Inflammatory macrophage (primary cell): ENCODE results near the gene EPB41L5.
"Not testable (repeated sequence)": the region's sequence is repeated elsewhere in the genome, so short reads cannot be mapped to it uniquely, and the experiment has no call there.

Experiments
- DNase-seq, 2 donors: peaks; one replicate each; pipeline ENCODE4 v3.0.0-alpha.2; 2020 to 2022

The EPB41L5 gene

GRCh38 chr2:120103723-120104467 is 91.0 kb downstream of the EPB41L5 start:
- DNase-seq, result no peak

GRCh38 chr2:120104772-120105171 is 91.9 kb downstream of the EPB41L5 start:
- no peak for DNase-seq

GRCh38 chr2:120105360-120105759 is 92.5 kb downstream of the EPB41L5 start:
- no peak for DNase-seq

- DNase-seq, result no peak
Observed at GRCh38 chr2:120108049-120108448, 95.2 kb downstream of the EPB41L5 start.

- DNase-seq, result no peak
Observed at GRCh38 chr2:120108749-120109148, 95.9 kb downstream of the EPB41L5 start.

GRCh38 chr2:120109186-120110061 is 96.5 kb downstream of the EPB41L5 start:
- peak; percentile 65 to 76 for DNase-seq

GRCh38 chr2:120110062-120110362 is 97.1 kb downstream of the EPB41L5 start:
- DNase-seq, result no peak

GRCh38 chr2:120110507-120110906 is 97.6 kb downstream of the EPB41L5 start:
- peak; percentile 73 to 83 for DNase-seq

- peak in 1 of 2 donors; percentile 5 for DNase-seq
Observed at GRCh38 chr2:120111193-120111592, 98.3 kb downstream of the EPB41L5 start.

- no peak for DNase-seq
Observed at GRCh38 chr2:120118018-120118417, 105.1 kb downstream of the EPB41L5 start.

GRCh38 chr2:120118471-120118870 is 105.6 kb downstream of the EPB41L5 start:
- no peak for DNase-seq

GRCh38 chr2:120121337-120121736 is 108.5 kb downstream of the EPB41L5 start:
- not testable (repeated sequence) for DNase-seq

- DNase-seq, result no peak
Observed at GRCh38 chr2:120123090-120123489, 110.2 kb downstream of the EPB41L5 start.

- no peak for DNase-seq
Observed at GRCh38 chr2:120125195-120125594, 112.3 kb downstream of the EPB41L5 start.

GRCh38 chr2:120128216-120128615 is 115.3 kb downstream of the EPB41L5 start:
- no peak for DNase-seq

- DNase-seq, result no peak
Observed at GRCh38 chr2:120132190-120132589, 119.3 kb downstream of the EPB41L5 start.

- DNase-seq, result no peak
Observed at GRCh38 chr2:120132691-120133090, 119.8 kb downstream of the EPB41L5 start.

- DNase-seq, result no peak
Observed at GRCh38 chr2:120133572-120134244, 120.8 kb downstream of the EPB41L5 start.

GRCh38 chr2:120134263-120134662 is 121.4 kb downstream of the EPB41L5 start:
- DNase-seq, result no peak

- not testable (repeated sequence) for DNase-seq
Observed at GRCh38 chr2:120135013-120135412, 122.1 kb downstream of the EPB41L5 start.

- DNase-seq, result no peak
Observed at GRCh38 chr2:120140866-120141265, 128.0 kb downstream of the EPB41L5 start.

GRCh38 chr2:120141300-120142069 is 128.6 kb downstream of the EPB41L5 start:
- no peak for DNase-seq
